Islet of Langerhans (tissue), 1 donor: Measurements from ENCODE around the gene MLLT10.

Experiments used
- FAIRE-seq: peaks from one replicate; lab custom pipeline; 2011; peaks lifted over from hg19 to GRCh38; lab: Jason Lieb, UNC

The MLLT10 gene

GRCh38 chr10:21649454-21649872, 115.4 kb downstream of the MLLT10 start:
- FAIRE-seq, result no peak

- FAIRE-seq, result no peak
These were observed 116.3 kb downstream of the MLLT10 start for GRCh38 chr10:21650353-21650752.

GRCh38 chr10:21655236-21655635, 121.2 kb downstream of the MLLT10 start:
- no peak for FAIRE-seq

- no peak for FAIRE-seq
These were observed 121.7 kb downstream of the MLLT10 start for GRCh38 chr10:21655687-21656086.

- FAIRE-seq, result no peak
These were observed 127.1 kb downstream of the MLLT10 start for GRCh38 chr10:21661087-21661486.

- peak; percentile 9 for FAIRE-seq
These were observed 127.9 kb downstream of the MLLT10 start for GRCh38 chr10:21661935-21662334.

- peak; percentile 38 for FAIRE-seq
These were observed 128.6 kb downstream of the MLLT10 start for GRCh38 chr10:21662635-21663034.

- no peak for FAIRE-seq
These were observed 134.8 kb downstream of the MLLT10 start for GRCh38 chr10:21668831-21669230.

GRCh38 chr10:21670391-21670790, 136.4 kb downstream of the MLLT10 start:
- no peak for FAIRE-seq

GRCh38 chr10:21673668-21674067, 139.6 kb downstream of the MLLT10 start:
- FAIRE-seq, result no peak

GRCh38 chr10:21675157-21675796, 141.2 kb downstream of the MLLT10 start:
- FAIRE-seq, result no peak

GRCh38 chr10:21677551-21677950, 143.5 kb downstream of the MLLT10 start:
- FAIRE-seq, result no peak

- no peak for FAIRE-seq
These were observed 147.1 kb downstream of the MLLT10 start for GRCh38 chr10:21681156-21681555.

- FAIRE-seq, result peak; percentile 33
These were observed 153.4 kb downstream of the MLLT10 start for GRCh38 chr10:21687266-21688008.

- FAIRE-seq, result no peak
These were observed 153.9 kb downstream of the MLLT10 start for GRCh38 chr10:21688009-21688332.

GRCh38 chr10:21688870-21689269, 154.8 kb downstream of the MLLT10 start:
- no peak for FAIRE-seq

- no peak for FAIRE-seq
These were observed 155.8 kb downstream of the MLLT10 start for GRCh38 chr10:21689881-21690280.

- peak; percentile 87 for FAIRE-seq
These were observed 158.9 kb downstream of the MLLT10 start for GRCh38 chr10:21692916-21693315.

- FAIRE-seq, result peak; percentile 51
These were observed 159.4 kb downstream of the MLLT10 start for GRCh38 chr10:21693418-21693817.

- FAIRE-seq, result peak; percentile 30
These were observed 160.6 kb downstream of the MLLT10 start for GRCh38 chr10:21694631-21695030.

- no peak for FAIRE-seq
These were observed 162.3 kb downstream of the MLLT10 start for GRCh38 chr10:21696302-21696701.

GRCh38 chr10:21699575-21699974, 165.5 kb downstream of the MLLT10 start:
- no peak for FAIRE-seq

- FAIRE-seq, result no peak
These were observed 166.4 kb downstream of the MLLT10 start for GRCh38 chr10:21700474-21700873.

GRCh38 chr10:21702633-21703111, 168.6 kb downstream of the MLLT10 start:
- FAIRE-seq, result peak; percentile 9
